K562 (cell line): ENCODE data around the gene TP53TG5.

Experiments
- BHLHE40 ChIP-seq: IDR thresholded peaks from 2 replicates; pipeline ENCODE4 v1.6.1; 2011; ENCODE audit warnings: low read length, improper control_type of control experiment
- ELF1 ChIP-seq: fragments of 200-800 bp; sonication (Bioruptor generic); IDR thresholded peaks from 2 replicates; pipeline ENCODE4 v1.6.1; 2016; ENCODE audit warnings: missing genetic modification characterization, missing compliant biosample characterization
- NR4A1 ChIP-seq, 2 experiments: fragments of 250-450 bp in 1 of 2; fragments of 450-650 bp in 1 of 2; sonication (Bioruptor Pico) in 1 of 2; IDR thresholded peaks; 2 replicates each; pipeline versions ENCODE4 v1.4.0 to v1.6.1; 2016 to 2020; ENCODE audit warnings: mild to moderate bottlenecking in 2 of 2, missing compliant biosample characterization in 1 of 2, missing genetic modification characterization in 1 of 2, moderate library complexity in 1 of 2
- POLR2A ChIP-seq: fragments of 450-650 bp; conservative IDR thresholded peaks from 2 replicates; pipeline ENCODE4 v1.6.1; 2016
- YY1 ChIP-seq, 3 experiments: IDR thresholded peaks; 2 replicates each; pipeline ENCODE4 v1.6.1; 2011; ENCODE audit warnings: low read length in 2 of 3, mild to moderate bottlenecking in 2 of 3, moderate library complexity in 2 of 3, borderline replicate concordance in 1 of 3, control low read depth in 1 of 3, low read depth in 1 of 3; ENCODE audit not compliant: insufficient read depth in 3 of 3, insufficient replicate concordance in 2 of 3, control insufficient read depth in 1 of 3, insufficient read length in 1 of 3; ENCODE audit errors: extremely low read depth in 1 of 3

DNA sequence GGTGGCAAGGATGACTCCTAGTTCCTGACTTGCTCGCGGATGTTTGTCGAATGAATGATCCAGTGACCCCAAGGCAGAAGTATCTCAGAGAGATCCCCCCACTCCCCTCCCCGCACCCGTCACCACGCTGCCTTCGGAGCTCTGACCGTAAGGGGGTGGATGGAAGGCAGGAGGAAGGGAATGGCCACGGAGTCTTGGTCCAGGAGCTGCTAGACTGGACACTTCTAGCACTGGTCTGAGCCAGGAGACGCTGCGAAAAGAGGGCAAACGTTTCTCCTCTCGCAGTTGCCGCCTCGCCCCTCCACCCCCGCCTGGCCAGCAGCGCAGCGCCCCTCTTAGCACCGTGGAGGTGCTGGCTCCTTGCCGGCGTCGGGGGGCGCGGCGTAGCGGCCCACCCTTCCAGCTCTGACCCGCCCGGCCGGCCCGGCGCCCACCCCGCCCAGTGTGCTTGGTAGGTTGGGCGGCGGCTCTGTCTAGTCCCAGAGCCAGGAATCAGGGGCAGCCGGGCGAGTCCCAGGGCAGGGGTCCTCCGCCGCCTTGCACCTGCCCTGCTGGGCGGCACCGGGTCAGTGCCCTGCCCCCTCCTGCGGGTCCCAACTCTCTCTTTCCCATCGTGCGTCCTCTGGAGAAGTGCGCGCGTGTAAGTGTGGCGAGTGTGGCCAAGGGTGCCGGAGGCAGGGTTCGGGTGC is 27.6 kb upstream of the TP53TG5 start:
- TF ChIP-seq BHLHE40 = no peak
- TF ChIP-seq POLR2A = no peak
- no peak for TF ChIP-seq ELF1
- TF ChIP-seq YY1 (IDR thresholded peaks at IDR 0.05; ENCODE audit: borderline replicate concordance in 1 of 3, control insufficient read depth in 1 of 3, extremely low read depth in 1 of 3, insufficient read depth in 3 of 3, insufficient read length in 1 of 3, insufficient replicate concordance in 2 of 3, low read depth in 1 of 3, low read length in 2 of 3) = no peak
- no peak for TF ChIP-seq NR4A1 (CRISPR knock-in tag; IDR thresholded peaks at IDR 0.05)
- TF ChIP-seq NR4A1 (tag; IDR thresholded peaks at IDR 0.05) = no peak
